ENCODE measurements around the gene SRGN.
A peak's percentile ranks its signal among the peaks of the same experiment; 100 is the strongest.

SRGN gene

DNA sequence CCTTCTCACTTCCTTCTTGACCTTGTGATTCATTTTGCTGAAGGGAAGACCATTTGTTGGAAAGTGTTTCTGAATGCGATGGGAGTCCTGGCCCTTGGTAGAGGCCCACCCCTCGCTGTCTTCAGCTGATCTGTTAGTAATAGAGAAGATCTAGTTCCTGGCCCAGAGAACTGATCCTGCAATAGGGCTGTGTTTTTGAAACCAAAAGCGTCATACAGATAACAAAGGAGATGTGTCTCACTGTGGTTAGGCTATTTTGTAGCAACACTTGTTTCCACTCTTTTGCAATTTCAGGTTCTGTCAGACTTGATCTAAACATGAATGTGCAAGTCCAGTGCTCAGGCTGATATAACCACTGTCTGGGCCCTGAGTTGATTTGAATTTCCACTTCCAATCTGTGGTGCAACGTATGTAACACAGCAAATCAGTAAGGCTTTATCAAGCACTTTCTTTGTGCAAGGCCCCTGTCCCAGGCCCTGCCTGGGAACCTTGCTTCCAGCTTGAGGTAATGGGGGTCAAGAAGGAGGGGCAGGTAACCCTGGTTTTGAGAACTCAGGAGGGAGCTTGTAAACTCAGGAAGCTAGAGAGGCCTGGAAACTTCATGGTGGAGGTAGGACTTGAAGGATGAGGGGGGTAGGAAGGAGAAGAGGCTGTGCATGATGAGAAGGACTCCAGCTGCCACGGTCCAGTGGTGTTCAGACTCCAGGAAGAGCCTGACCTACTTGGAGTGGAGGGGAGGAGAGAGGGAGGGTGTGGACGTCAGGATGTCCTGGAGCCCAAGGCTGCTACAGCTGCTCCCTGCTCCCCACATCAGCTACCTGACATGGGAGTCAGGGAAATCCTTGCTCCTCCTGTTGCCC is 42.2 kb upstream of the SRGN start:
- Histone ChIP-seq H3K4me3 (ENCODE audit: control insufficient read depth in 1 of 7, extremely low read depth in 1 of 7, insufficient read depth in 4 of 7, low read depth in 2 of 7, low read length in 6 of 7) (peak overlapping the region in 1 of 7 experiments; percentile 51), H3K9me3 (ENCODE audit: control extremely low read depth in 1 of 5, control insufficient read depth in 4 of 5, insufficient read depth in 2 of 5, low read depth in 1 of 5, low read length in 4 of 5) (no peaks in the 10 kb centered on the region)
- CTCF ChIA-PET, result interaction anchor here (0.8 to 2.1 kb wide), 3 partner anchors 18 to 46 kb away, joined by 3 to 5 read pairs (median 4); no protein-coding TSS in a partner anchor

DNA sequence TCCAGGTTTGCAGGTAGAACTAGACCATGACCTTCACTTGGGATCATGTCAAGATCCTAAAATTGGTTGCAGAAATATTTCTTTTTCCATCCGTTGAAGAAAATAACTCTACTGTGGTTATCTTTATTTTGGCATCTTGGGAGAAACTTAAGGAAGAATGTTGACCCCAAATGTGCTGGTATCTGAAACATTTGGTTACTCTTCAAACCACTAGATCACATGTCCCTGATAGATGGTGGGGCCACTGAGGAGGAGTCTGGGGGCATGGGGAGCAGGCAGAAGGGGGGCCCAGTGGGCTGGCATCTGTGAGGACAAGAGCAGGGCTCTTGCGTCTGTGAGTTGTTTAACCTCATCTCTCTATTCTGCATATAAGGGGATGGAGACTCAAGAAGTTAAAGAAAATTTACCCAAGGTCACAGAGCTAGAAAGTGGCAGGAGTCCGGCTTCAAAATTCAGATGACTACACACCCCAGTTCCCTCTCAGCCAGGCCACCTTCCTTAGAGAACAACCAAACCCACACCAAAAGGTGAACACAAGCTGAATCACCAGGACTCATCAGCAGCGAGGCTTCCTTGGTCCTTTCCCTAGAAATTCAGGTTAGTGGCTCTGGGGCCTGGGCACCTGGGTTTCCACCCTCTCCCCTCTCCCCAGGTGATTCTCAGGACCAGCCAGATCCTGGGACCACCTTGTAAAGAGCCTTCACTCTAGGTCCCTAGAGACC is 40.6 kb upstream of the SRGN start:
- ChIA-PET POLR2A (no interaction called here), CTCF (interaction anchor here (2.1 kb wide), 1 partner anchor 18 kb away, joined by 5 read pairs; no protein-coding TSS in a partner anchor)
- no peak overlapping the region for H3K27ac ChIP-seq (ENCODE audit: insufficient read depth in 1 of 2, low read depth in 1 of 2, low read length in 2 of 2, poor library complexity in 1 of 2, severe bottlenecking in 2 of 2)

More for the DNA sequence above, 42.2 kb upstream of the SRGN start:
- POLR2A ChIA-PET, result no interaction called here
- Histone ChIP-seq H3K27me3 (replicated peaks in 2 of 5; ENCODE audit: control insufficient read depth in 4 of 5, insufficient read depth in 5 of 5, low read length in 4 of 5) (no peaks in the 10 kb centered on the region), H3K36me3 (ENCODE audit: control insufficient read depth in 4 of 4, insufficient read depth in 4 of 4, low read length in 3 of 4) (no peaks in the 10 kb centered on the region), H3K27ac (ENCODE audit: insufficient read depth in 1 of 2, low read depth in 1 of 2, low read length in 2 of 2, poor library complexity in 1 of 2, severe bottlenecking in 2 of 2) (peak overlapping the region in 1 of 2 experiments; percentile 50), H3K4me1 (ENCODE audit: control extremely low read depth in 1 of 4, control insufficient read depth in 4 of 4, insufficient read depth in 4 of 4, low read length in 3 of 4) (peaks cover 8 to 58% (median 24%) of the 10 kb centered on the region in 4 experiments)
- peak; percentile 28 to 78 (median 72) for DNase-seq
- 93% methylated on average over 5 of the region's 6 CpGs for WGBS (ENCODE audit: insufficient coverage)

DNA sequence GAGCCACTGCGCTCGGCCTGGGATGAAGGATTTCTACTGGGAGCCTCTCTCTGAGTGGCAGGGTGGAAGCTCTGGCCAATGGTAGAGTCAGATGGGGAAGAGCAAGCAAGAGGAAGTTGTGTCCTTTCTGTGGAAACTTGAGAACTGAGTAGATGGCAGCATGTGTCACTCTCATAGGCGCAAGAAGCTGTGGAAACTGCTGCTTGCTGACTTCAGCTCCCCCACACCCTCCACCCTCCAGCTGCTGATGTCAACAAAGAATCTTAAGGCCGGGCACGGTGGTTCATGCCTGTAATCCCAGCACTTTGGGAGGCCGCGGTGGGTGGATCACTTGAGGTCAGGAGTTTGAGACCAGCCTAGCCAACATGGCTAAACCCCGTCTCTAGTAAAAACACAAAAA is 39.8 kb upstream of the SRGN start:
- Histone ChIP-seq H3K27ac (ENCODE audit: insufficient read depth in 1 of 2, low read depth in 1 of 2, low read length in 2 of 2, poor library complexity in 1 of 2, severe bottlenecking in 2 of 2) (no peak overlapping the region), H3K9me3 (ENCODE audit: control extremely low read depth in 1 of 5, control insufficient read depth in 4 of 5, insufficient read depth in 2 of 5, low read depth in 1 of 5, low read length in 4 of 5) (no peaks in the 10 kb centered on the region), H3K27me3 (replicated peaks in 2 of 5; ENCODE audit: control insufficient read depth in 4 of 5, insufficient read depth in 5 of 5, low read length in 4 of 5) (no peaks in the 10 kb centered on the region), H3K4me1 (ENCODE audit: control extremely low read depth in 1 of 4, control insufficient read depth in 4 of 4, insufficient read depth in 4 of 4, low read length in 3 of 4) (peaks cover 10 to 69% (median 24%) of the 10 kb centered on the region in 4 experiments), H3K36me3 (ENCODE audit: control insufficient read depth in 4 of 4, insufficient read depth in 4 of 4, low read length in 3 of 4) (no peaks in the 10 kb centered on the region), H3K4me3 (ENCODE audit: control insufficient read depth in 1 of 7, extremely low read depth in 1 of 7, insufficient read depth in 4 of 7, low read depth in 2 of 7, low read length in 6 of 7) (no peak overlapping the region)
- ChIA-PET CTCF (interaction anchor here (0.7 to 1.5 kb wide), 2 partner anchors 8 to 19 kb away, joined by 3 read pairs; no protein-coding TSS in a partner anchor), POLR2A (interaction anchor here (0.6 kb wide), 1 partner anchor 37 kb away, joined by 3 read pairs; no protein-coding TSS in a partner anchor)
- 88% methylated on average over 7 of the region's 8 CpGs for WGBS (ENCODE audit: insufficient coverage)
- DNase-seq, result peak in 2 of 3 donors; percentile 58 to 66

More for the DNA sequence above, 40.6 kb upstream of the SRGN start:
- 95% methylated on average over 2 of the region's 4 CpGs for WGBS (ENCODE audit: insufficient coverage)
- DNase-seq, result no peak
- H3K27me3 ChIP-seq (replicated peaks in 2 of 5; ENCODE audit: control insufficient read depth in 4 of 5, insufficient read depth in 5 of 5, low read length in 4 of 5), result no peaks in the 10 kb centered on the region
- H3K4me3 ChIP-seq (ENCODE audit: control insufficient read depth in 1 of 7, extremely low read depth in 1 of 7, insufficient read depth in 4 of 7, low read depth in 2 of 7, low read length in 6 of 7), result no peak overlapping the region
- no peaks in the 10 kb centered on the region for H3K36me3 ChIP-seq (ENCODE audit: control insufficient read depth in 4 of 4, insufficient read depth in 4 of 4, low read length in 3 of 4)
- H3K9me3 ChIP-seq (ENCODE audit: control extremely low read depth in 1 of 5, control insufficient read depth in 4 of 5, insufficient read depth in 2 of 5, low read depth in 1 of 5, low read length in 4 of 5), result no peaks in the 10 kb centered on the region
- peaks cover 10 to 69% (median 24%) of the 10 kb centered on the region in 4 experiments for H3K4me1 ChIP-seq (ENCODE audit: control extremely low read depth in 1 of 4, control insufficient read depth in 4 of 4, insufficient read depth in 4 of 4, low read length in 3 of 4)

DNA sequence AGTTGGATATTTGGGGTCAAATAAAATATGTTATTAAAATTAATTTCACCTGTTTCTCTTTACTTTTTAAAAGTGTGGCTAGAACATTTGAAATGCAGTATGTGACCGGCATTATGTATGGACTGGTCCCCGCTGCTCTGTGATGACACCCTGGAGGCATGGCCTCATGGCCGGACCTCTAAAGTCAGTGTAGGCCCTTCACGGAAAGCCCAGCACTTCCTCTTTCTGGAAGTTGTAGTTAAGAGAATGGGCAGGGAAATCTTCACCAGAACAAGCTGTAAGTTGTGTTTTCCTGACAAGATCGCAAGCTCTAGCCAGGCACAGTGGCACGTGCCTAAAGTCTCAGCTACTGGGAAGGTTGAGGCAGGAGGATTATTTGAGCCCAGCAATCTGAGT is 38.3 kb upstream of the SRGN start:
- H3K4me1 ChIP-seq (ENCODE audit: control extremely low read depth in 1 of 4, control insufficient read depth in 4 of 4, insufficient read depth in 4 of 4, low read length in 3 of 4), result peaks cover 8 to 60% (median 15%) of the 10 kb centered on the region in 4 experiments
- H3K36me3 ChIP-seq (ENCODE audit: control insufficient read depth in 4 of 4, insufficient read depth in 4 of 4, low read length in 3 of 4), result no peaks in the 10 kb centered on the region
- no peaks in the 10 kb centered on the region for H3K9me3 ChIP-seq (ENCODE audit: control extremely low read depth in 1 of 5, control insufficient read depth in 4 of 5, insufficient read depth in 2 of 5, low read depth in 1 of 5, low read length in 4 of 5)
- no peak overlapping the region for H3K27ac ChIP-seq (ENCODE audit: insufficient read depth in 1 of 2, low read depth in 1 of 2, low read length in 2 of 2, poor library complexity in 1 of 2, severe bottlenecking in 2 of 2)
- DNase-seq, result peak in 1 of 3 donors; percentile 19
- WGBS (ENCODE audit: insufficient coverage), result 50% methylated on average over 2 of the region's 6 CpGs
- CTCF ChIA-PET, result interaction anchor here (1.0 kb wide), 1 partner anchor 10 kb away, joined by 6 read pairs; no protein-coding TSS in a partner anchor
- no peaks in the 10 kb centered on the region for H3K27me3 ChIP-seq (replicated peaks in 2 of 5; ENCODE audit: control insufficient read depth in 4 of 5, insufficient read depth in 5 of 5, low read length in 4 of 5)
- H3K4me3 ChIP-seq (ENCODE audit: control insufficient read depth in 1 of 7, extremely low read depth in 1 of 7, insufficient read depth in 4 of 7, low read depth in 2 of 7, low read length in 6 of 7), result no peak overlapping the region
- POLR2A ChIA-PET, result no interaction called here

DNA sequence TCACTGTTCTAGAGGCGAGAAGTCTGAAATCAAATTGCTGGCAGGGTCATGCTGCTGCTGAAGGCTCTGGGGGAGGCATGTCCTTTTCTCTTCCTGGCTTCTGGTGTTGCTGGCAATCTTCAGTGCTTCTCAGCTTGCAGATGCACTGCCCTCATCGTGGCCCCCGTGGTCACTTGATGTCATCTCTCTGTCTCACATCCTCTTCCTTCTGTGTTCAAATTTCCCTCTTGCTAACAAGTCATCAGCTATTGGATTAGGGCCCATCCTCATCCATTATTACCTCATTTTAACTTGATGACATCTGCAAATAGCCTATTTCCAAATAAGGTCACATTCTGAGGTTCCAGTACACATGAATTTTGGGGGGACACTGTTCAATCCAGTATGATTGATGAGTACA is 36.6 kb upstream of the SRGN start:
- ChIA-PET CTCF (interaction anchor here (1.5 kb wide), 1 partner anchor 14 kb away, joined by 7 read pairs; no protein-coding TSS in a partner anchor), POLR2A (no interaction called here)
- no peaks in the 10 kb centered on the region for H3K9me3 ChIP-seq (ENCODE audit: control extremely low read depth in 1 of 5, control insufficient read depth in 4 of 5, insufficient read depth in 2 of 5, low read depth in 1 of 5, low read length in 4 of 5)
- no peaks in the 10 kb centered on the region for H3K27me3 ChIP-seq (replicated peaks in 2 of 5; ENCODE audit: control insufficient read depth in 4 of 5, insufficient read depth in 5 of 5, low read length in 4 of 5)
- H3K4me1 ChIP-seq (ENCODE audit: control extremely low read depth in 1 of 4, control insufficient read depth in 4 of 4, insufficient read depth in 4 of 4, low read length in 3 of 4), result peaks cover 2 to 46% (median 4%) of the 10 kb centered on the region in 4 experiments
- H3K36me3 ChIP-seq (ENCODE audit: control insufficient read depth in 4 of 4, insufficient read depth in 4 of 4, low read length in 3 of 4), result no peaks in the 10 kb centered on the region
- 40% methylated on average over 3 of the region's 3 CpGs for WGBS (ENCODE audit: insufficient coverage)
- H3K4me3 ChIP-seq (ENCODE audit: control insufficient read depth in 1 of 7, extremely low read depth in 1 of 7, insufficient read depth in 4 of 7, low read depth in 2 of 7, low read length in 6 of 7), result no peak overlapping the region
- peak in 2 of 3 donors; percentile 48 to 51 for DNase-seq
- H3K27ac ChIP-seq (ENCODE audit: insufficient read depth in 1 of 2, low read depth in 1 of 2, low read length in 2 of 2, poor library complexity in 1 of 2, severe bottlenecking in 2 of 2), result no peak overlapping the region

DNA sequence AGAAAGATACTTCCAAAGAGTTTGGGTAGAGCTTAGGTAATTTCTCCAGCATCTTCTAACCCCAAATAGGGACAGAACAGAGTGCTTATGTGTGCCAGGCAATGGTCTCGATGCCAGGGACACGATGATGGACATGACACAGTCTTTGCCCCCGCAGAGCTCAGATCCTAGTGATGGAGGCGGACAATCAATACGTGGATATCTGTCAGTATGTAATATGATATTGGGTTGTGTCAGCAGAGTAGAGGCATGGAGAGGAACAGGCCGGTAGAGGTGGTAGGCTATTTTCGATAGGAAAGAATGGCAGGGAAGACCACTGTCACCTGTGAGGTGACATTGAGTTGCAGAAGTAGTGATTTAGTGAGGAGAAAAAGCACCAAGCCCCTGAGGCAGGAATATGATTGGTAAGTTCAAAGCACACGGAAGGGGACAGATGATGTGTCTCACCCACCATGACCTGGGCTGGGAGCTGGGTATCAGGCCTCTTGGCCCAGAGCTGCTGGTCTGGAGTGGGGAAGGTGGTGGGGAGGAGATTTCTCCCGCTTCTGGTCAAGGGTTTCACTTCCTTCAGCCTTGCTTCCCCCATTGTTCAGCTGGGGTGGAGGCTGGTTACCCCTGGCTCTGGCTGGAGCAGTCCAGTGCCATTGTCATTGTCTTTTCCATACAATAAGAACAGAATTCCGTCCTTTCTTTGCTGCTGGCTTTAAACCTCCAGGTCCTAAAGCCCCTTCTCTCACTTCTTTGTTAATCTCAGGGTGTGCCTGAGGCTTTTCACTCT is 36.0 kb upstream of the SRGN start:
- ChIA-PET CTCF (interaction anchor here (1.5 kb wide), 1 partner anchor 14 kb away, joined by 7 read pairs; no protein-coding TSS in a partner anchor), POLR2A (no interaction called here)
- peaks cover 2 to 49% (median 9%) of the 10 kb centered on the region in 4 experiments for H3K4me1 ChIP-seq (ENCODE audit: control extremely low read depth in 1 of 4, control insufficient read depth in 4 of 4, insufficient read depth in 4 of 4, low read length in 3 of 4)

More for the DNA sequence above, 36.0 kb upstream of the SRGN start:
- no peak for DNase-seq
- WGBS (ENCODE audit: insufficient coverage), result 94% methylated on average over 8 of the region's 10 CpGs
- Histone ChIP-seq H3K4me3 (ENCODE audit: control insufficient read depth in 1 of 7, extremely low read depth in 1 of 7, insufficient read depth in 4 of 7, low read depth in 2 of 7, low read length in 6 of 7) (no peak overlapping the region), H3K27ac (ENCODE audit: insufficient read depth in 1 of 2, low read depth in 1 of 2, low read length in 2 of 2, poor library complexity in 1 of 2, severe bottlenecking in 2 of 2) (no peak overlapping the region), H3K36me3 (ENCODE audit: control insufficient read depth in 4 of 4, insufficient read depth in 4 of 4, low read length in 3 of 4) (no peaks in the 10 kb centered on the region), H3K9me3 (ENCODE audit: control extremely low read depth in 1 of 5, control insufficient read depth in 4 of 5, insufficient read depth in 2 of 5, low read depth in 1 of 5, low read length in 4 of 5) (no peaks in the 10 kb centered on the region), H3K27me3 (replicated peaks in 2 of 5; ENCODE audit: control insufficient read depth in 4 of 5, insufficient read depth in 5 of 5, low read length in 4 of 5) (no peaks in the 10 kb centered on the region)
